H1 (cell line): Measurements from ENCODE around the gene MCL1. TPM values are rescaled to one million over a fixed set of nuclear protein-coding genes. Genes with fewer than 3 reads are reported as not detected.
A peak's percentile ranks its signal among the peaks of the same experiment; 100 is the strongest.

Experiments used
- CTCF ChIA-PET: fragments of 300-600 bp; sonication (Branson Sonifier 250); formaldehyde crosslinking; loops from one replicate; lab custom pipeline; 2021; ENCODE audit not compliant: partially characterized antibody; lab: Charles Lee
- POLR2A ChIA-PET: fragments of 300-600 bp; sonication (Branson Sonifier 250); formaldehyde crosslinking; loops from one replicate; lab custom pipeline; 2021; ENCODE audit warnings: inconsistent platforms; ENCODE audit not compliant: partially characterized antibody; lab: Charles Lee
- DNase-seq, 2 experiments: peaks; one replicate each; pipeline versions ENCODE4 v3.0.0 to v3.0.0-alpha.2; 2010 to 2022; ENCODE audit warnings: low spot score in 2 of 2, low read depth in 1 of 2, mixed read lengths in 1 of 2
- FAIRE-seq: peaks from 2 replicates; lab custom pipeline; 2011; peaks lifted over from hg19 to GRCh38; lab: Jason Lieb, UNC
- H2AFZ ChIP-seq: 2 replicates; pipeline ENCODE4 v1.8.1; 2012; ENCODE audit warnings: low read length, inconsistent platforms
- H2AK5ac ChIP-seq: 2 replicates; pipeline ENCODE4 v1.6.1; 2013; ENCODE audit warnings: low read depth, low read length
- H2BK120ac ChIP-seq: replicated peaks from 2 replicates; pipeline ENCODE3; 2013; ENCODE audit warnings: low read depth, low read length, inconsistent platforms
- H2BK12ac ChIP-seq: 2 replicates; pipeline ENCODE4 v1.6.1; 2013; ENCODE audit warnings: low read depth, low read length
- H2BK15ac ChIP-seq: 2 replicates; pipeline ENCODE4 v1.6.1; 2013; ENCODE audit warnings: low read length
- H2BK20ac ChIP-seq: 2 replicates; pipeline ENCODE4 v1.6.1; 2013; ENCODE audit warnings: low read length
- H2BK5ac ChIP-seq: 2 replicates; pipeline ENCODE4 v1.6.1; 2013; ENCODE audit warnings: low read depth, low read length
- H3K14ac ChIP-seq: 2 replicates; pipeline ENCODE4 v1.6.1; 2013; ENCODE audit warnings: inconsistent platforms; ENCODE audit not compliant: insufficient read length
- H3K18ac ChIP-seq: 2 replicates; pipeline ENCODE4 v1.6.1; 2013; ENCODE audit warnings: low read length; ENCODE audit errors: extremely low read depth
- H3K23ac ChIP-seq: 2 replicates; pipeline ENCODE4 v1.6.1; 2013; ENCODE audit warnings: inconsistent platforms; ENCODE audit not compliant: insufficient read length
- H3K23me2 ChIP-seq: 2 replicates; pipeline ENCODE4 v1.6.1; 2013; ENCODE audit warnings: low read depth, low read length
- H3K27ac ChIP-seq: 2 replicates; pipeline ENCODE4 v1.6.1; 2011; ENCODE audit warnings: low read depth, low read length, inconsistent platforms
- H3K27me3 ChIP-seq, 4 experiments: replicated peaks in 1 of 4; 1 replicate in 1 of 4; 2 replicates in 3 of 4; pipeline versions ENCODE4 v1.6.1 to v1.8.1; 2011 to 2013; ENCODE audit warnings: low read length in 3 of 4, mild to moderate bottlenecking in 3 of 4, inconsistent platforms in 2 of 4, mixed read lengths in 2 of 4, moderate library complexity in 1 of 4; ENCODE audit not compliant: control insufficient read depth in 3 of 4, insufficient read depth in 3 of 4; ENCODE audit errors: extremely low read depth in 1 of 4
- H3K36me3 ChIP-seq, 4 experiments: 2 replicates each; pipeline versions ENCODE4 v1.6.1 to v1.8.1; 2011 to 2013; ENCODE audit warnings: mild to moderate bottlenecking in 4 of 4, low read length in 3 of 4, moderate library complexity in 2 of 4, control low read depth in 1 of 4, inconsistent platforms in 1 of 4; ENCODE audit not compliant: insufficient read depth in 4 of 4, control insufficient read depth in 2 of 4
- H3K4ac ChIP-seq: replicated peaks from 2 replicates; pipeline ENCODE3; 2013; ENCODE audit warnings: low read length, low read depth, mixed read lengths, inconsistent platforms; ENCODE audit not compliant: insufficient read length
- H3K4me1 ChIP-seq, 4 experiments: replicated peaks in 1 of 4; 1 replicate in 1 of 4; 2 replicates in 3 of 4; pipeline versions ENCODE4 v1.6.1 to v1.8.1; 2011 to 2013; ENCODE audit warnings: low read length in 3 of 4, inconsistent platforms in 2 of 4, mixed read lengths in 1 of 4; ENCODE audit not compliant: insufficient read depth in 4 of 4, control insufficient read depth in 3 of 4
- H3K4me2 ChIP-seq, 2 experiments: 2 replicates each; pipeline versions ENCODE4 v1.6.1 to v1.8.1; 2011 to 2013; ENCODE audit warnings: low read depth in 2 of 2, low read length in 2 of 2, control low read depth in 1 of 2, inconsistent platforms in 1 of 2, mild to moderate bottlenecking in 1 of 2; ENCODE audit not compliant: insufficient read depth in 1 of 2
- H3K4me3 ChIP-seq, 4 experiments: fragments of 200-600, 300-600 bp in 1 of 4; sonication (generic), shearing (Covaris generic), sonication (Bioruptor Twin) in 1 of 4; 2 replicates each; pipeline versions ENCODE4 v1.5.1 to v1.8.1; 2011 to 2016; ENCODE audit warnings: low read length in 4 of 4, low read depth in 3 of 4, control low read depth in 2 of 4, inconsistent platforms in 2 of 4, mild to moderate bottlenecking in 2 of 4, mixed read lengths in 1 of 4, moderate library complexity in 1 of 4; ENCODE audit not compliant: insufficient read depth in 2 of 4; ENCODE audit errors: extremely low read depth in 1 of 4
- H3K56ac ChIP-seq: replicated peaks from 2 replicates; pipeline ENCODE3; 2013; ENCODE audit warnings: low read depth, mild to moderate bottlenecking, mixed read lengths, low read length, inconsistent platforms; ENCODE audit not compliant: insufficient read length
- H3K79me1 ChIP-seq: 2 replicates; pipeline ENCODE4 v1.6.1; 2013; ENCODE audit warnings: low read depth, low read length, control low read depth
- H3K79me2 ChIP-seq, 2 experiments: 2 replicates each; pipeline versions ENCODE4 v1.6.1 to v1.8.1; 2012 to 2013; ENCODE audit warnings: low read length in 2 of 2, mild to moderate bottlenecking in 2 of 2, inconsistent platforms in 1 of 2; ENCODE audit not compliant: insufficient read depth in 2 of 2, control insufficient read depth in 1 of 2
- H3K9ac ChIP-seq, 4 experiments: replicated peaks in 1 of 4; 1 replicate in 1 of 4; 2 replicates in 3 of 4; pipeline versions ENCODE4 v1.6.1 to v1.8.1; 2011 to 2013; ENCODE audit warnings: low read depth in 3 of 4, low read length in 3 of 4, control low read depth in 2 of 4, mild to moderate bottlenecking in 2 of 4, moderate library complexity in 2 of 4, inconsistent platforms in 1 of 4; ENCODE audit errors: extremely low read depth in 1 of 4
- H3K9me3 ChIP-seq, 2 experiments: 2 replicates each; pipeline versions ENCODE4 v1.6.1 to v1.8.1; 2012 to 2013; ENCODE audit warnings: mild to moderate bottlenecking in 2 of 2, moderate library complexity in 2 of 2, control low read depth in 1 of 2, inconsistent platforms in 1 of 2, low read depth in 1 of 2, low read length in 1 of 2, mixed read lengths in 1 of 2; ENCODE audit not compliant: insufficient read depth in 2 of 2
- H4K20me1 ChIP-seq, 2 experiments: replicated peaks in 1 of 2; 2 replicates each; pipeline versions ENCODE3 to v1.8.1; 2011 to 2013; ENCODE audit warnings: inconsistent platforms in 2 of 2, low read length in 2 of 2, mild to moderate bottlenecking in 1 of 2; ENCODE audit not compliant: insufficient read depth in 2 of 2, control insufficient read depth in 1 of 2
- H4K5ac ChIP-seq: 2 replicates; pipeline ENCODE4 v1.6.1; 2013; ENCODE audit warnings: low read length, low read depth, mixed read lengths, inconsistent platforms; ENCODE audit not compliant: insufficient read length
- H4K8ac ChIP-seq: 2 replicates; pipeline ENCODE4 v1.8.0; 2013; ENCODE audit warnings: mild to moderate bottlenecking, moderate library complexity, low read length, inconsistent platforms; ENCODE audit not compliant: insufficient read depth; ENCODE audit errors: extremely low read depth
- H4K91ac ChIP-seq: replicated peaks from 2 replicates; pipeline ENCODE3; 2013; ENCODE audit warnings: low read length, mixed read lengths, inconsistent platforms; ENCODE audit not compliant: insufficient read length
- BRCA1 ChIP-seq: IDR thresholded peaks from 2 replicates; pipeline ENCODE4 v1.6.1; 2012; ENCODE audit warnings: low read depth, low read length, improper control_type of control experiment
- CBX8 ChIP-seq: fragments of 300-800, 300-1000 bp; sonication (generic); IDR thresholded peaks from 2 replicates; pipeline ENCODE4 v1.7.1; 2016; ENCODE audit warnings: low read depth, low read length, borderline replicate concordance
- CHD2 ChIP-seq: IDR thresholded peaks from 2 replicates; pipeline ENCODE4 v1.6.1; 2012; ENCODE audit warnings: low read length, improper control_type of control experiment
- HDAC2 ChIP-seq, 2 experiments: fragments of 300-600 bp in 1 of 2; sonication (generic) in 1 of 2; IDR thresholded peaks; 2 replicates each; pipeline ENCODE4 v1.6.1; 2011 to 2012; ENCODE audit warnings: low read depth in 2 of 2, low read length in 2 of 2, mild to moderate bottlenecking in 2 of 2, moderate library complexity in 2 of 2, borderline replicate concordance in 1 of 2, inconsistent platforms in 1 of 2
- KDM4A ChIP-seq: IDR thresholded peaks from one replicate; pipeline ENCODE4 v1.7.1; 2012; ENCODE audit warnings: low read depth, mild to moderate bottlenecking, moderate library complexity, low read length, inconsistent platforms; ENCODE audit not compliant: severe bottlenecking
- MAFK ChIP-seq: IDR thresholded peaks from 2 replicates; pipeline ENCODE4 v1.6.1; 2012; ENCODE audit warnings: low read depth, mild to moderate bottlenecking, improper control_type of control experiment, low read length
- RBBP5 ChIP-seq: IDR thresholded peaks from 2 replicates; pipeline ENCODE4 v1.7.1; 2012; ENCODE audit warnings: low read depth, mild to moderate bottlenecking, inconsistent platforms, low read length, moderate library complexity, borderline replicate concordance
- SIN3A ChIP-seq, 2 experiments: IDR thresholded peaks in 1 of 2; conservative IDR thresholded peaks in 1 of 2; 2 replicates each; pipeline ENCODE4 v1.6.1; 2011 to 2012; ENCODE audit warnings: low read length in 2 of 2, improper control_type of control experiment in 1 of 2, low read depth in 1 of 2, mild to moderate bottlenecking in 1 of 2
- TBP ChIP-seq: IDR thresholded peaks from 2 replicates; pipeline ENCODE4 v1.6.1; 2011; ENCODE audit warnings: low read depth, low read length, improper control_type of control experiment
- YY1 ChIP-seq: IDR thresholded peaks from 2 replicates; pipeline ENCODE4 v1.6.1; 2011; ENCODE audit warnings: low read depth, mild to moderate bottlenecking, low read length
- WGBS, 2 experiments: shearing (Covaris generic) in 1 of 2; methylation state at CpG; one replicate each; pipeline versions ENCODE4 v1.1.6 to v1.1.7; 2013 to 2015; ENCODE audit warnings: low lambda C conversion rate in 2 of 2, mixed read lengths in 2 of 2, inconsistent platforms in 1 of 2, low coverage in 1 of 2, missing lambda C conversion rate in 1 of 2; ENCODE audit not compliant: insufficient replicate concordance in 2 of 2, insufficient coverage in 1 of 2, insufficient read length in 1 of 2; ENCODE audit errors: extremely low coverage in 1 of 2, missing lambda C conversion rate in 1 of 2; 5-methylcytosine and 5-hydroxymethylcytosine counted together
- polyA plus RNA-seq, 7 experiments: library from polyadenylated mRNA; depleted of rRNA in 3 of 7; stranded (reverse) in 5 of 7; unstranded in 2 of 7; fragments of >200 nt in 5 of 7; fragments of 200-250 nt in 2 of 7; gene quantifications; 1 replicate in 5 of 7; 2 replicates in 1 of 7; 4 replicates in 1 of 7; pipeline versions ENCODE4 v1.2.1 to v1.2.3, GENCODE V29; 2011 to 2013; ENCODE audit warnings: missing spikeins in 2 of 7, mixed read lengths in 2 of 7
- total RNA-seq: library from RNA; stranded (reverse); fragmentation: NEBNext Ultra II Directional; extraction: Animal tissue kit (Norgen Biotek cat#: 25700); gene quantifications from 2 replicates; pipeline ENCODE4 v1.2.1, GENCODE V29; 2021

MCL1 gene
- total and polyA plus RNA-seq, 2 of the 8 experiments (the other 6 are each of a cell fraction or from before 2014, with no cell fraction given): 61.1 to 218 TPM

DNA sequence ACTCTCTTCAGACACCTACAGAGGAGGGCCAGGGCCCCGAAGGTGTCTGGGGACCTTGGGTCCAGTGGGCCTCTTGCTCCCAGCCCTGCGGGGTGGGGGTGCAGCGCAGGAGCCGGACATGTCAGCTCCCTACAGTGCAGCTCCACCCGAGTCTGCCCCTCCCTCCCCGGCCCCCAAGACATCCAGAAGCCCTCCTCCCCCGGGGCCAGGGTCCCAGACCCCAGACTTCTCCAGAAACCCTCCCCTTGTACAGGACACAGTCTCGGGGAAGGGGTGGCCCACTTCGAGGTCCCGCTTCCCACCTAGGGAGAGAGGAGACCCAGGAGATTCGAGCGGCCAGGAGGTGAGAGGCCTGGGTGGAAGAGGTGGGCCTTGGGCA is 26.5 kb downstream of the MCL1 start:
- H2BK15ac ChIP-seq: no peak overlapping the region
- ChIA-PET POLR2A (interaction anchor here (1.2 to 43.7 kb wide), 6 partner anchors 8 to 292 kb away, joined by 3 to 1380 read pairs (median 43); partner anchors contain the start of genes ENSA, MCL1 and RPRD2), CTCF (interaction anchor here (1.0 to 1.4 kb wide), 3 partner anchors 16 to 21 kb away, joined by 3 to 11 read pairs (median 5); no protein-coding TSS in a partner anchor)
- no peak overlapping the region for H3K14ac ChIP-seq
- H2BK20ac ChIP-seq: no peak overlapping the region
- no peak overlapping the region for H3K9ac ChIP-seq
- no peak overlapping the region for H4K8ac ChIP-seq
- H3K4me3 ChIP-seq: no peak overlapping the region
- H4K20me1 ChIP-seq: peaks cover 1 to 4% of the 10 kb centered on the region in 2 experiments
- H2BK120ac ChIP-seq: no peak overlapping the region
- peaks cover 2 to 21% (median 12%) of the 10 kb centered on the region in 4 experiments for H3K4me1 ChIP-seq
- FAIRE-seq (no peak), DNase-seq (no peak)
- 0 out of 2 replicates have a peak overlapping the region, but pooled peaks have one; percentile 15 for H2BK5ac ChIP-seq
- no peaks in the 10 kb centered on the region for H3K9me3 ChIP-seq
- no peak overlapping the region for H4K5ac ChIP-seq
- H2AK5ac ChIP-seq: no peak overlapping the region
- H3K56ac ChIP-seq: no peak overlapping the region
- no peak overlapping the region for H3K23ac ChIP-seq
- TF ChIP-seq TBP (no peak), SIN3A (conservative IDR thresholded peaks at IDR 0.05 in 1 of 2, IDR thresholded peaks at IDR 0.05 in 1 of 2; ENCODE audit: low read depth in 1 of 2, low read length in 2 of 2) (no peak), YY1 (no peak), MAFK (no peak), RBBP5 (no peak), HDAC2 (IDR thresholded peaks at IDR 0.05; ENCODE audit: borderline replicate concordance in 1 of 2, low read depth in 2 of 2, low read length in 2 of 2) (no peak), CBX8 (no peak), KDM4A (no peak), CHD2 (no peak), BRCA1 (no peak)
- H3K23me2 ChIP-seq: peaks cover 5% of the 10 kb centered on the region; the same call in 1 of the 2 replicates
- no peak overlapping the region for H2AFZ ChIP-seq
- no peak overlapping the region for H3K18ac ChIP-seq
- no peak overlapping the region for H3K27ac ChIP-seq
- H3K4me2 ChIP-seq: no peak overlapping the region
- 0 out of 2 replicates have a peak, but pooled peaks cover 3% of the 10 kb centered on the region for H3K79me1 ChIP-seq
- peaks cover 0 to 4% (median 2%) of the 10 kb centered on the region in 4 experiments; a peak in 2 of 8 replicates for H3K36me3 ChIP-seq
- H3K79me2 ChIP-seq: no peaks in the 10 kb centered on the region
- no peak overlapping the region for H4K91ac ChIP-seq
- H3K4ac ChIP-seq: no peak overlapping the region
- H3K27me3 ChIP-seq: peaks cover 0 to 14% (median 7%) of the 10 kb centered on the region in 4 experiments; a peak in 5 of 7 replicates
- H2BK12ac ChIP-seq: no peak overlapping the region
- WGBS, 2 experiments: 94% methylated on average over 5 of the region's 12 CpGs; no CpG with 5 or more reads in 1 of the 2 experiments
